HG03342 (cell line): ENCODE results near the gene JADE2.
"Not testable (repeated sequence)": the region's sequence is repeated elsewhere in the genome, so short reads cannot be mapped to it uniquely, and the experiment has no call there.

Experiments
- ATAC-seq: cut with Tn5 transposase; IDR thresholded peaks from one replicate; pipeline ENCODE4 v1.9.1; 2021; ENCODE audit warnings: mild to moderate bottlenecking, moderate library complexity; ENCODE audit not compliant: unreplicated experiment

JADE2 gene

DNA sequence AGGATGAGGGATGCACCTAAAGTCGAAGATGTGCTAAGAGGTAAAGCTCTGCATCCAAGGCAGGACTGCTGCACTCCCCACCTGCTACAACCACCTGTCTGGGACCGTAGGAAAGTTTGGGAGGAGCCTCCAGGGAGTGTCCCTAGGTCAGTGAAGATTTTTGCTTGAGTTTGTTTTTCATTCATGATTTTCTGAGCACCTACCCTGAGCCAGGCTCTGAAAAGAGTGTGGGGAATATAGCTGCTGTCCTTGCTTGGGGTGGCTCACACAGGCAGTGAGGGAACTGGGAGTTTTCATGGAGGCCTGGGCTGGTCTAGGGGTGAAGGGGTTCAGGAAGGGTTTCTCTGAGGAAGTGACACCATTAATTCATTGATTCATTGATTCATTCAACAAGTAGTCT, 58.3 kb downstream of the JADE2 start:
- no peak for ATAC-seq

DNA sequence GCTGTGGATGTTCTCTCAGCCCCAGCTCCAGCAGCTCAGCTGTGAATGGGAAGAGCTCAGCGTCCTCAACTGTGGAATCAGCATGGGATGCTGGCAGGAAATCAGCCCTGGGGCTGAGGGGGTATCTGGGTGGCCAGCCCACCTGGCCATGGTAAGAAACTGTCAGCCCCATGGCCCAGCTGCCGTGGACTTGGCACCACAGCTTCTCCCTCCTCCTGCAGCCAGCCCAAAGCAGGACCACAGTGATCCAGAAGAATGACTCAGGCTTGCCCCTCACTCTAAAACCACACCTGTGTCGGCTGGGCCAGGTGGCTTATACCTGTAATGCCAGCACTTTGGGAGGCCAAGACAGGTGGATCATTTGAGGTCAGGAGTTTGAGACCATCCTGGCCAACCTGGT, 59.2 kb downstream of the JADE2 start:
- no peak for ATAC-seq

DNA sequence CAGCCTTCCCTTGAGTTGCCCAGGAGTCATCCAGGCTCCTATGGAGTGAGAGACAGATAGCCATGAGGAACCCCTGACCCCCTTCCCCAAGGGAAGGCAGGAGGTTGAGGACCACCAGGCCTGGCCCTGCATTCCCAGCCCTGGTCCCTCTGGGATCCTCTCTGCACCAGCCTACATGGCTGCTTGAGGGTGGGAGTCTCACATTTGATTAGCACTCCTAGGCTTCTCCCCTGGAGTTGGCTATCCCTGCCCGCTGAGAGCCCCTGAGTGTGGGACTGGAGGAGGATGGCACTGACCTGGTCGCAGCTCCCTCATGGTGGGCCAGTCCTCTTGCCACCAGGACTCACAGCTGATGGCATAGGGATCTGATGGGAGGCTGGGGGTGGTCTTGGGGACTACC, 60.5 kb downstream of the JADE2 start:
- ATAC-seq: no peak

DNA sequence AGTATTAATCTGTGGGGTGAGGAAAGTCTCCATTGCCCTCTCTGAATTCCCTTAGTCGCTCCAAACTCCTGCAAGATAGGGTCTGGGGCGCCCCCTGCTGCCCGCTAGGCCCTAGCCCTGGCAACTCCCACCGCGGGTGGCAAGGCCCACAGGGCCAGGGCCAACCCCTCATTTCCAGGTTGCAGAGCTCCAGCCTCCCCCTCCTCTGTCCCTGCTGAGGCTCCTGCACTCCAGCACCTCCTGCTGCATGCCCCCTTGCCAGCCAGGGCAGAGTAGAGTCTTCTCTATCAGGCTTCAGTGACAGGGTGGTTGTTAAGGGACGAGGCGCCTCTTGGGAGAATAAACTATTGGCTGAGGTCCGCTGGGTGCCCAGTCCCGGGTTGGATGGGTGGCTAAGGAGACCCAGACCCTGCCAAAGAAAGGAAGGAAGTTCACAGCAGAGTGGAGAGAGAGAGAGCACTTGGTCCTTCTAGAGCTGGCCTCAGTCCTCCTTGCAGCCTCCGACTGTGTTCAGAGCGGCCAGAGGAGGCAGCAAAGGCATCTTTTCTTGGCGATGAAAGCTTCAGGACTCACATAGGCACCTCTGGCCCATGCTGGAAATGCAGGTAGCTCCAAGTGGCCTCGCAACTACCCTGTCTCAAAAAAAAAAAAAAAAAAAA, 61.5 kb downstream of the JADE2 start:
- ATAC-seq: peak; percentile 88

DNA sequence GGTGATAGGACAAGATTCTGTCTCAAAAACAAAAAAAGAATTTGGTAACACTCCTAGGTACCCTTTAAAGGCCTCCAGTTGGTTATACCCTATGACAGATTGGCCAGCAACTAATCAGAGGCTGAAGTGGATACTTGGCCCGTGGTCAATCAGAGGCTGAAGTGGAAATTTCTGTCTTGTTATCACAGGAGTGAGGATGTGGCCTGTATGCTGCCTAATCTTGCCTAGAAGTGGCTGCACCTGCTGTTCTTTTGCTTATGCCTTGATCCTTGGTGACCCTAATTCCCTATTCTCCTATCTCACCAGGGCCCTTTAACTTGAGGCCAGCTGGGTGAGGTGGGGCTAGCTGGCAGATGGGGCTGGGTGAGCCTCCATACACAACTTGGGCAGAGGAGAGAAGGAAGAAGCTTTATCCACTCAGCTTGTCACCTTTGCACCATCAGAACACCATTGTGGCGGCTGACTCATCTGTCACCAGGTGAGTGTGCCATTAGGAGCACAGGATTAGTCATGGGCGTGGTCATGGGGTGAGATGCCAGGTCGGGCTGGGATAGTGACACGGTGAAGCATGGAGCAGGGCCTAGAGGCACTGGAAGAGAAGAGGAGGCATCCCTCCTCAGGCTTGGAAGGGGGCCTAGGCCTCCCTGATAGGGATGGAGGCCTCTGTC, 65.7 kb downstream of the JADE2 start:
- no peak for ATAC-seq

DNA sequence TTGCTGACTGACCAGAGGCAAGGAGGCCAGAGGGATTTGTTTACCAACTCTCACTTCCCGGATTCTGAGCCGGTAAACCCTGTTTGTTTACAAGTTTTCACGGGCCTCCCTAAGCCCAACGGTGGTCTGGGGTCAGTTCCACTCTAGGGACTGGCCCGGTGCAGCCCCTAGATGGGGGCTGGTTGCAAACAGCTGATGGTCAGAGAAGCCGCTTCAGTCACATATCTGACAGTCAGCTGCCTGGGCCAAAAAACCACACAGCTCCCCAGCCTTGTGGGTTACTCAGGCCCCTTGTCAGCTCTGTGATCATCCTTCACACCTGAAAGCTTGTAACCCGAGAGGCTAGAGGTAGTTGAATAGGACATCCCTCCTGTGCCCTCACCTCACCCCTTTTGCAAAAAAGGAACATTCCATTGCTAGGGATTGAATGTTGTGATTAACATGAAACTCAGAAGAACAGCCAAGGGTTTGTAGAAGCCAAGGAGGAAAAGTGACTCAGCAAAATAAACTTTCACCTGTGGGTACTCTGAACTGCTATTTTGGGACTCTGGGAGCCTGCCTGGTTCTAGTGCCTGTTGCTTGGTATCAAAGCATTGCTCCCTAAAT, 66.8 kb downstream of the JADE2 start:
- peak; percentile 38 for ATAC-seq

DNA sequence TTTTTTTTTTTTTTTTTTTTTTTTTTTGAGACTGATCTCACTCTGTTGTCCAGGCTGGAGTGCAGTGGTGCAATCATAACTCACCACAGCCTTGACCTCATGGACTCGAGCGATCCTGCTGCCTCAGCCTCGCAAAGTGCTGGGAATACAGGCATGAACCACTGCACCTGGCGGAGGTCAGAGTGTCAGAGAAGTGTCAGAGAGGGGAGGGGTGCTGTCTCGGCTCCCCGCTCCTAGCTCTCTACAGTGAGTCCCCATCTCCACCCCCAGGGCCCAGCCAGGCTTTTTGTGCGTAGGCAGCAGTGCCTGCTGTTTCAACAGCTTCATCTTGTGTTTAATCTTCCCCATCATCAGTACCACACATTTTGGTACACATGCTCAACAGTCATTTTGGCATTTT, 68.9 kb downstream of the JADE2 start:
- no peak for ATAC-seq

DNA sequence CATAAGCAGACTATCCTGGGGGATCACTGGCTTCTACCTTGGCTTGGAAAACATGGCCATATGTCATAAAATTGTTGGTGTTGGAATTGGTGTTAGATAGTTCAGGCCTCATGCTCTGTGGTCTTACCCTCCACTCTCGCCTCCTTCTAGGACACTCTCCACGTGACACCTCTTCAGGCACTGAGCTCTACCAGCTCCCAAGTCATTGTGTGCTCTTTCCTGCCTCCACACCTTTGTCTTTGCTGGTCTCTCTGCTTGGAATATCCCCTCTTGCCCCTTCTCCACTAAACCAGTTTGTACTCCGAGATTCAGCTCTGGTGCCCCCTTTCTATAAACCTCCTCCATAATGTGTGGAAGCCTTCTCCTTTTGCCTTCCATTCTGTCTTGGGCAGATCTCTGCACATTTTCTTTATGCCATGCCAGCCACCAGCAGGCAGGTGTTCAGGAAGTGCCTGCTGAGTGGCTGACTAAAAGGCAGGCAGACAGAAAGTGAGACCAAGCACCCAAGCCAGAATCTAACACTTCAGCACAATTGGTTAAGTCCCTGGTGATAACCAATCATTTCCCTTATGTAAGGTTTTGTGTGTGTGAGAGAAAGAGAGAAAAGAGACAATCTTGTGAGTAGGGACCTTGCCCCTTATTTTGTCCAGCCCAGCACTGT, 69.5 kb downstream of the JADE2 start:
- ATAC-seq: no peak

DNA sequence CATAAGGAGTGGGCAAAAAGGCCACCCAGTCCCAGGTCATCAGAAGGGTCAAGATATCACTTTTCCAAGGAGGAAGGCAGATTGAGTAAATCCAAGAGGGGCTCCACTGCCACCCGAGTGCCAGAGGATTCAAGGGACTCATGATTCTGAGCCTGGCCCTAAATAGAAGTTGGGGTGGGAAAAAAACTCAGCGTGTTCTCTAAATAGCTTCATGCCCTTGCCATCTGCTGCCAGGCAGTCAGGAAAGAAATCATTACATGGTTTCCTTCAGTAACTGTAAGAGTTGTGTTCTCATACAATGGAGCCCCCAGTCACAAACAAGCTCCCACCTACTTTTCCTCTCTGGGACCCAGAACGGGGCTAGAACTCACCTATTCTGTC, 70.0 kb downstream of the JADE2 start:
- ATAC-seq: no peak

DNA sequence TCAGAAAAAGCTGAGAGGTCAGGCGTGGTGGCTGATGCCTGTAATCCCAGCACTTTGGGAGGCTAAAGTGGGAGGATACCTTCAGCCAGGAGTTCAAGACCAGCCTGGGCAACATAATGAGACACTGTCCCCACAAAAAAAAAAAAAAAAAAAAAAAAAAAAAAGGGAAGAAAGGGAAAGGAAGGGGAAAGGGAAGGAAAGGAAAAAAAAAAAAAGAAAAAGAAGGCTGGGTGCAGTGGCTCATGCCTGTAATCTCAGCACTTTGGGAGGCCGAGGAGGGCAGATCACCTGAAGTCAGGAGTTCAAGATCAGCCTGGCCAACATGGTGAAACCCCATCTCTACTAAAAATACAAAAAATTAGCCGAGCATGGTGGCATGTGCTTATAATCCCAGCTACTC, 74.3 kb downstream of the JADE2 start:
- not testable (repeated sequence) for ATAC-seq

DNA sequence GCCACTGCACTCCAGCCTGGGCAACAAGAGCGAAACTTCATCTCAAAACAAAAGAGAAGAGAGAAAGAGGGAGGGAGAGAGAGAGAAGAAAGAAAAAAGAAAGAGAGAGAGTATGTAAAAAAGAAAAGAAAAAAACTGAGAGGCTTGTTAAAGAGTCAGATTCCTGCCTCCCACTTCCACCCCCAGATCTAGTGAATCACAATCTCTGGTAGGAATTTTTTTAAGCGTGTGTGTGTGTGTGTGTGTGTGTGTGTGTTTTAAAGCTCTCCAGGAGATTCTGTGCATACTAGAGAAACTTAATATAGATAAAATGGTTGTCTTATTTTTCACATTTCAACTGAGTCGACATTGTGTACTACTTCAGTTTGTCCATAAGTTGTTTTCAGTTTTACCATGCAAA, 75.1 kb downstream of the JADE2 start:
- ATAC-seq: no peak

DNA sequence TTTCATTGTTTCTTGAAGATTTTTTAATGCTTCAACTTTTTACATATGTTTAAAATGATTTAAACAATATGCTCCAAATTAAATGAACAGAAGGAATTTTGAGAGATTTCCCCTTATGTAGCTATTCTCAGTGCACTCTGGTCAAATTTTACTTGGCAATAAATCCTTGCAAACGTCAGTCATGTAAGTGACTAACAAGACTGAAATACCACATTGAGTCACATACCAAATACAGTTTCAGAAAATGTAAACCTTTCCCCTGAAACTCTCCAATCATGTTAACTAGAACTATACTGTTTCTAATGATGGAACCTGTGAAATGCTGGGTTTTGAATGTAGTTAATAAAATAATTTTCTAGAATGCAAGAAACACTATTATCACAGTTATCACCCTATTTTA, 77.6 kb downstream of the JADE2 start:
- no peak for ATAC-seq

DNA sequence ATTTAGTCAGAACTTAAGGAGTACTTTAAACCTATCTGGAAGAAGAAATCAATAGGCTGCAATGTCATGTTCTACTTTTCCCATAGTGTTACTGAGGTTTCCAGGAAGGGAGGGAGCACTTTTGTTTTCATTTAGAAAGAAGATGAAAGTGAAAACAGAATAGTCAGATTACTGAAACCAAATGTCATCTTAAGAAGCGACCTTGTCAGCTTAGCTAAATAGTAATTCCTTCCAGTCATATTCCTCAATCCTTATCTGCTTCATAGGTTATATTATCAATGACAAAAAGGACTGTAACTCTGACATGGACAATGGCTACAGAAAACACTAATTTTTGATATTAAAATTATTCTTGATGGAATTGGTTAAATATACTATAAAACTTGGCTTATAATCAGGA, 79.4 kb downstream of the JADE2 start:
- no peak for ATAC-seq

DNA sequence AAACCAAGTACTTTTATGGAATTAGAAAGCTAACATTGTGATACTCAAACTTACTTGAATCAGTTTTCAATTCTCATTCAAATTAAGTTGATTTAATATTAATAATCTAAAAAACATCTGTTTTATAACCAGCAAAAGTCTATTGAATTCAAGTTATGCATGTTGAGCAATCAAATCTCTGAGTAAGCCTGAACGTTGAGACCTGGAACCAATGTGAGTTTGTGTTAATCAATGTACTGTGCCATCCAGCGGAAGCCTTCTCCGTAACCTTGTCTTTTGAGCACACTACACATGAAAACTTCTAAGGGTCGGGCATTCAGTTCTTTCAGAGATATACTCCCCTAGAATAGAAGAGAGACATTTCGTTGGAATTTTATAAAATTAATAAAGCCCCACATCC, 81.3 kb downstream of the JADE2 start:
- no peak for ATAC-seq

DNA sequence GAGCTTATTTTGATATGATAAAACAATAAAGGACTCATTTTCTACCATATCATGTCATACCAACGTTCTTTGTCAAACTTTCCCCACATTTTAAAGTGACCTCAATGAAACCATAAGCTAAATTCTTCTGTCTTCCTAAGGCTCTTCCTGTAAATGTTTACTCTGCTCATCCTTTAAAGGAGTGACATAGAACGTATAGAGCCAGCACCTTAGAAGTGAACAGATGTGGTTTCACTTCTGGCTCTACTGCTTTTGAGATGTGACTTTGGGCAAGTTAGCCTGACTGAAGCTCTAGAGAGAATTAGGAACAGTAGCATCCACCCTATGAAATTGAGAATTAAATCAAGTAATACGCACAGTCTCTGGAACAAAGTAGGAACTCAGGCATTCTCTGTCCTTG, 83.1 kb downstream of the JADE2 start:
- no peak for ATAC-seq

DNA sequence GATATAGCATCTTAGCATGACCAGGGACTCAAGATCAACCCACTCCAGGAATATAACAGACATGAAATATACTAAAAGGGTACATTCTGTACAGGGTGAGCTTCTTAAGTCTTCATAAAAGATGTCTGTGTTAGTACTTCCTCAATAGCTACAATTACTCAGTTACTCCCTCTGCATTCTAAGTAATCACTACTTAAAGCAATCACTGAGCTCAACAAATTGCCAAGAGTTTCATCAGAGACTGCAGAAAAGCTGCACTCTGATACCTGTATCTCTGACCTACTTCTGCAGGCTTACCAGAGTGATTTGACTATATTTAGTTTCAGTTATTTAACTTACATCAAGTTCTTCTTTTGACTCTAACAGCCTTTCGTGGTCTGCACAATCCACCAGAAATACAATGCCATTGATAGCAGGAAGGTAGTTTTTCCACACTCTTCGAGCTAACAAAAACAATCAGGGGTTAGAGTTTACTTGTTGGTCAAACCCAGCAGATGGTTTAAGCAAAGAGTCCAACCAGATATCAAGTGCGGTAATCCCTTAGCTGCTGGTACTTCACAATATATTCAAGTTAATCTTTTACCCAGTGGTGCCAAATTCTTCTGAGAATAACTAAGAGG, 83.9 kb downstream of the JADE2 start:
- peak; percentile 50 for ATAC-seq

DNA sequence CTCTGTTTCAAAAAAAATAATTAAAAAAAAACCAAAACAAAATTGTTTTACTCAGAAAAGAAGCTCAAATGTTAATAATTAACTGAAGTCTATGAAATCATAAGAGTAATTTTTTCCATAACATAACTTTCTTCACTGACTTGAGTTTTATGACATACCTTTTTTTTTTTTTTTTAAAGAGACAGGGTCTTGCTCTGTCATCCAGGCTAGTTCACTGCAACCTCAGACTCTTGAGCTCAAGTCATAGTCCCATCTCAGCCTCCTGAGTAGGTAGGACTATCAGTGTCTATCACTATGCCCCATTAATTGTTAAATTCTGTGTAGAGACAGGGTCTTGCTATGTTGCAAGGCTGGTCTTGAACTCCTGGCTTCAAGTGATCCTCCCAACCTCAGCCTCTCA, 85.3 kb downstream of the JADE2 start:
- ATAC-seq: no peak

DNA sequence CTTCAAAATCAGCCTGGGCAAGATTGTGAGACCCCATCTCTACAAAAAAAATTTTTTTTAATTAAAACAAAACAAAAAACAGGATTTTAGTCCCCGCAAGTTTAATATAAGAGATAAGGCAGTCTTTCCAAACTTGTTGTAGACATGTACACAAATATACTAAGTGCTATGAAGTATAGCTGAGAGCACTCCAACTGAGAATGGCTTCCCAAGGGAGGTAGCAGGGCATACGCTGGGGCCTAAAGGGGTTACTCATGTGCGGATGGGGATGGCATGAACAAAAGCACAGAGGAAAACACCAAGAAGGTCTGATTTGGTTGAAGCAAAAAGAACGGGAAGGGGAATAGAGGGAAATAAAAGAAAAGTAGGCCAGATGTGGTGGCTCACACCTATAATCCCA, 86.0 kb downstream of the JADE2 start:
- no peak for ATAC-seq

DNA sequence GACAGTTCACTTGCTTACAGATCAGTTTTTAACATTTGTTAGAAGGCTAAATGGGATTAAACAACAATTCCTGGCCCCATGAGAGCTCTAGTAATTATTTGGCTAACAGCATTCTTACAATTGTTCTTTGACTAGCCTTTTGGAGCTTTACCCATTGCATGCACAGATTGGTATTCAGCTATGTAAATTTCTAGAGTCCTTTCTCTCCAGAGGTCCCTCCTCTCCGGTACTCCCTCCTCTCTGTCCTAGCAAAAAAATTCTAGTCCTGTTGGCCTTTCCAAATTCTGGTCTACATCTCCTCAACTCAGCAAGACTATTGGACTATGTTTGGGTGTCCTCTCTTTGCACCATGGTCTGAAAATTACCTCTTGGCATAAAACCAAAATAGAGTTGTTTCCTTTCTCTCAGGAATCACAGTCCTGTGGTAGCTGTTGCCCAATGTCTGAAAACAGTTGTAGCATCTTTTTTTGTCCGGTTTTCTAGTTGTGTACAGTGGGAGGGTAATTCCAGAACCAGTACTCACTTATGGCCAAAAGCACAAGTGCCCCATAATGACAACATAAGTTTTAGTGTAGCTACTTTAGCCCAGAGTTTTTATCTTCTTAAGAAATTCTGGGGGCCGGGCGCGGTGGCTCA, 89.1 kb downstream of the JADE2 start:
- ATAC-seq: no peak

DNA sequence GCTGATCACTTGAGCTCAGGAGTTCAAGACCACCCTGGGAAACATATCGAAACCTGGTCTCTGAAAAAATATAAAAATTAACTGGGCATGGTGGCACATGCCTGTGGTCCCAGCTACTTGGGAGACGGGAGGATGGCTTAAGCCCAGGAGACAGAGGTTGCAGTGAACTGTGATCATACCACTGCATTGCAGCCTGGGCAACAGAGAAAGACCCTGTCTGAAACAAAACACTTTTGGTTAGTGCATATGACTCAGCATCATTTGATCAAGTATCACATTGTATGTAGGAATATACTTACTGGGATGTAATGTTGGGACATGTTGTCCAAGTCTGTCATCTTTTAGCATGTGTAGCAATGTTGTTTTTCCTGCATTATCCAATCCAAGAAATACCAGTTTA, 95.2 kb downstream of the JADE2 start:
- no peak for ATAC-seq

DNA sequence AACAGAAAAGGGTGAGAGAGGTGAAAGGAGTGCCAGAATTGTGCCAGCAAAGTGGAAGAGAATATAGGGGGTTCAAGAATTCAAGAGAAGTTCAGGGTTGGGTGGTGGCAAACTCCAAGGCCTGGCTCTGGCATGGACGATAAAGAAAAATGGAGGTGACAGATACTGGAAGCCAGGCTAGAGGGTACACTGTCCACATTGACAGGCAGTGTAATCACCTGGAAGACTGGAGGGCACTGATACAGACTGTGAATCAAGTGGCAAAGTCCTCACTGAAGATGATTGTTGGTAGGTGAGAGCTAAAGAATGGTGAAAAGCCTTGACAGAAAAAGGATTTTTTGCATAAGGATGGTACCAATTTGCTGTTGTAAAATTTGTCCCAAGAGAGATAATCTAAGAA, 100.1 kb downstream of the JADE2 start:
- ATAC-seq: no peak
